ENCODE measurements around the gene SRI.

The SRI gene

GRCh38 chr7:88224601-88225275 lies 4.9 kb upstream of the SRI start:
- DNase-seq = no peak

GRCh38 chr7:88223265-88223664 lies 3.4 kb upstream of the SRI start:
- DNase-seq = no peak

GRCh38 chr7:88218836-88219605 lies 817 bp downstream of the SRI start:
- DNase-seq = no peak

GRCh38 chr7:88218429-88218745 lies 1.5 kb downstream of the SRI start:
- DNase-seq = no peak

- no peak for DNase-seq
Measured at GRCh38 chr7:88217675-88218428, 2.0 kb downstream of the SRI start.

- no peak for DNase-seq
Measured at GRCh38 chr7:88216276-88216675, 3.6 kb downstream of the SRI start.

- no peak for DNase-seq
Measured at GRCh38 chr7:88215295-88215694, 4.5 kb downstream of the SRI start.

GRCh38 chr7:88214456-88214855 lies 5.4 kb downstream of the SRI start:
- no peak for DNase-seq

GRCh38 chr7:88212918-88213317 lies 6.9 kb downstream of the SRI start:
- no peak for DNase-seq

- DNase-seq = no peak
Measured at GRCh38 chr7:88208521-88208920, 11.3 kb downstream of the SRI start.

GRCh38 chr7:88206254-88206653 lies 13.6 kb downstream of the SRI start:
- DNase-seq = no peak

- DNase-seq = no peak
Measured at GRCh38 chr7:88205179-88205578, 14.7 kb downstream of the SRI start.

- no peak for DNase-seq
Measured at GRCh38 chr7:88204525-88205110, 15.2 kb downstream of the SRI start.

- no peak for DNase-seq
Measured at GRCh38 chr7:88203401-88203800, 16.4 kb downstream of the SRI start.

- no peak for DNase-seq
Measured at GRCh38 chr7:88202799-88203198, 17.0 kb downstream of the SRI start.

GRCh38 chr7:88202278-88202677 lies 17.6 kb downstream of the SRI start:
- DNase-seq = no peak

- DNase-seq = no peak
Measured at GRCh38 chr7:88201305-88201704, 18.5 kb downstream of the SRI start.

GRCh38 chr7:88200789-88201188 lies 19.0 kb downstream of the SRI start:
- no peak for DNase-seq

- DNase-seq = no peak
Measured at GRCh38 chr7:88200261-88200660, 19.6 kb downstream of the SRI start.

GRCh38 chr7:88191911-88192310 lies 27.9 kb downstream of the SRI start:
- no peak for DNase-seq

- DNase-seq = no peak
Measured at GRCh38 chr7:88185650-88186049, 34.2 kb downstream of the SRI start.

GRCh38 chr7:88184848-88185304 lies 35.0 kb downstream of the SRI start:
- no peak for DNase-seq

- DNase-seq = no peak
Measured at GRCh38 chr7:88183051-88183450, 36.8 kb downstream of the SRI start.

- DNase-seq = no peak
Measured at GRCh38 chr7:88176190-88176589, 43.6 kb downstream of the SRI start.
